Measurements from ENCODE around the gene FNIP2.

Gene FNIP2

DNA sequence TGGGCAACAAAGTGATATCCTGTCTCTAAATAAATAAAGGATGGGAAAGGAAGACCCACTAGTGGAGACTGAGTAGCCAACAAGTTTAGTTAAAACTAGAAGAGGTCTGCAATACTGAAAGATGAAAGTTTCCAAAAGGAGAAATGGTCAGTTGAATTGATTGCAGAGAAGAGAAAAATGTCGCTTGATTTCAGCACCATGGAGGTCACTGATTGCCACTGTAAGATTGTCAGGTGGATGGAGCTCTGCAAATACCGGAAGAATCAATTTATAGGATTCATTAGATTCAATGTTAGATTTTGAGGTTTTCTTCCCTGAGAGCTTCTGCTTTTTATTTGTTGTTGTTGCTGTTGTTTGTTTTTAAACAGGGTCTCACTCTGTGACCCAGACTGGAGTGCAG lies 5.4 kb upstream of the FNIP2 start:
- H3K4me3 ChIP-seq (replicated peaks; ENCODE audit: low read depth, low read length), result no peak overlapping the region
- DNase-seq (ENCODE audit: extremely low read depth, low read depth), result no peak
- TF ChIP-seq, protein P1, sequence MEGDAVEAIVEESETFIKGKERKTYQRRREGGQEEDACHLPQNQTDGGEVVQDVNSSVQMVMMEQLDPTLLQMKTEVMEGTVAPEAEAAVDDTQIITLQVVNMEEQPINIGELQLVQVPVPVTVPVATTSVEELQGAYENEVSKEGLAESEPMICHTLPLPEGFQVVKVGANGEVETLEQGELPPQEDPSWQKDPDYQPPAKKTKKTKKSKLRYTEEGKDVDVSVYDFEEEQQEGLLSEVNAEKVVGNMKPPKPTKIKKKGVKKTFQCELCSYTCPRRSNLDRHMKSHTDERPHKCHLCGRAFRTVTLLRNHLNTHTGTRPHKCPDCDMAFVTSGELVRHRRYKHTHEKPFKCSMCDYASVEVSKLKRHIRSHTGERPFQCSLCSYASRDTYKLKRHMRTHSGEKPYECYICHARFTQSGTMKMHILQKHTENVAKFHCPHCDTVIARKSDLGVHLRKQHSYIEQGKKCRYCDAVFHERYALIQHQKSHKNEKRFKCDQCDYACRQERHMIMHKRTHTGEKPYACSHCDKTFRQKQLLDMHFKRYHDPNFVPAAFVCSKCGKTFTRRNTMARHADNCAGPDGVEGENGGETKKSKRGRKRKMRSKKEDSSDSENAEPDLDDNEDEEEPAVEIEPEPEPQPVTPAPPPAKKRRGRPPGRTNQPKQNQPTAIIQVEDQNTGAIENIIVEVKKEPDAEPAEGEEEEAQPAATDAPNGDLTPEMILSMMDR (IDR thresholded peaks at IDR 0.05; ENCODE audit: low read depth, low read length, missing control alignments), result no peak

DNA sequence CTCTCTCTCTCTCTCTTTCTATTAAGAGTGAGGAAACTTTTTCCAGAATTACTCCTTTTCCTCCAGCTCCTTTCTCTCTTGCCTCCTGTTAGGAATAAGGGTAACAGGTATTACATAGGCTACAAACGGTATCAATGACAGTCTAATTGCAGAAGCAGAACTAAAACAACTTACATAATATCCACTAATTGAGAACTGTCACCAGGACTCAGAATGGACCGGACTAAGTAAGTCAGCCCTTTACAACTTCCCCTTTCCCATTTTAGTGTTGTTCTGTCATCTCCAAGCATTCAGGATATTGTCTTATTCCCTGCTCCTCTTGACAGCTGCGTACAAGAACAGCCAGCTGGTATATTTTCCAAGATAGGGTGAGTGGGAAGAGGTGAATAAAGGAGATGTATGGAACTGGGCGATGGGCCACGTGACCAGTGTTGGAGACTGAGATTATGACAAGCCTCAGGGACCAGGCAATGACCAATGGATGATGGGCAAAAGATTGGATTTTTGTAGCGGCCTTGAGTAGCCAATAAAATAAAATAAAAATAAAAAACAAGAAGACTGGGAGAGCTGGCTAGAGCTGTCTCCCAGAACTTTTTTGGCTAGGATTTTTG lies 2.3 kb upstream of the FNIP2 start:
- no peak for DNase-seq (ENCODE audit: extremely low read depth, low read depth)
- no peak overlapping the region for H3K4me3 ChIP-seq (replicated peaks; ENCODE audit: low read depth, low read length)
- TF ChIP-seq, protein P1 (IDR thresholded peaks at IDR 0.05; ENCODE audit: low read depth, low read length, missing control alignments), result no peak

DNA sequence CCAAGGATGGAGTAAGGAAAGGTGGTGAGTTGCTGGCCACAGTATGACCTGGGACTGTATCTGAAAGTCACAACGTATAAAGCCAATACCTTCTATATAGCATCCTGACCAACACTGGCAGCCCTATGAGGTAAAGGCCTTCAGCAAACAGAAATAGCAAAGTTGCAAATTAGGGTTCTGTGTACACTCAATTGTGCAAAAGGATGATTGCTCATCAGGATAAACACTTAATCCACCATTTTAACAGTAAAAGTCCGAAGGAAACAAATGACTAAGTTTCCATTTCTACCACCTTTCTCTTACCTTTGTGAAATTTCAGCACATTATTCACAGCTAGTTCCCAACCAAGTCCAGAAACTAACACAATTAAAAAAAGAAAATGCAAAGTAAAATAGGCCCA lies 1.4 kb upstream of the FNIP2 start:
- H3K4me3 ChIP-seq (replicated peaks; ENCODE audit: low read depth, low read length), result no peak overlapping the region
- TF ChIP-seq, protein P1 (IDR thresholded peaks at IDR 0.05; ENCODE audit: low read depth, low read length, missing control alignments), result no peak
- DNase-seq (ENCODE audit: extremely low read depth, low read depth), result no peak

DNA sequence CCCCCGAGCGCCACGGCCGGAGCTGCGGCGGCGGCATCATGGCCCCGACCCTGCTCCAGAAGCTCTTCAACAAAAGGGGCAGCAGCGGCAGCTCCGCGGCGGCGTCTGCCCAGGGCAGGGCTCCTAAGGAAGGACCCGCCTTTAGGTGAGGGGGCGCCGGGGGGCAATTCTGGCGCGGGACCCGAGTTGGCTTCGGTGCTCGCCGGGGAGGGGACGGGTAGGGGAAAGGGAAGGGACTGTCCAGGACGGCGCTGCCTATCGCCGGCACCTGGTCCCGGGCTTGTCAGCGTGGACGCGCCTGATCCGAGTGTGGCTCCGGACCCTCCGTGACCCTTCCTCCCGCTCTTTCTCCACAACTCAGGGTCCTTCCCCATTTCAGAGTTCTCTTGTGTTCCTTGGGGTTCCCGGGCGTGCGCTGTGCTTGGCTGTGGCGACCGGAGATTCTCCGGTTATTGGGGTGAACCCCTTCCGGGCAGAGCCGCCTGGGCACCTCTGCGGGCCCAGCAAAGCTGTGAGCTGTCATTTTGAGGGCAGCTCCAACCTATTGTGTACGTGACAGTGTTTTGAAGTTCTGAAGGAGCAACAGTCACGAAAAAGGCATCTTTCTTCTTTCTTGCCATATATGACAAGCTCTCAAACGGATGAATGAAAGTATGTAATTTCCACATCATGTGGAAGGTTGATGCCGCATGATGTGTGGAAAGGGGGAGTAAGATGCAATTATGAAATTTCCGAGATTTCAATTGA lies 522 bp downstream of the FNIP2 start:
- no peak for DNase-seq (ENCODE audit: extremely low read depth, low read depth)
- TF ChIP-seq, protein P1 (IDR thresholded peaks at IDR 0.05; ENCODE audit: low read depth, low read length, missing control alignments), result no peak
- H3K4me3 ChIP-seq (replicated peaks; ENCODE audit: low read depth, low read length), result peak overlapping the region; percentile 74

DNA sequence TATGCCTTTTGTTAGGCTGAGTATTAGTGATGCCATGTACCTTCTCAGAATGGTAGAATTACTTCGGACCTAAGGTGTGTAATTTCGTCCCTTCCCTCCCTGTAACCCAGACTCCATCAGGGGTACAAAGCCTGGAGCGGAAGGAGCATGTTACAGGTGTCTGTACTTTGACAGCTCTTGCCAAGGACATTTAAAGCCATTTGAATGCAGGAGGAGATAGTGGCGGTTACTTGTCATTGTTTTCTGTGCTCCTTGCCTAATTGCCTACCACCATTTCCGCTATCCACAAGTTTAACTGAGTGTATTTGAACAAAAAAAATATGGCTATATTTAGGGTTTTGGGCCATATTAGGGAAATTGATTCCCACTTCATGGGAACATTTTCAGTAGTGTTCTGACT lies 1.8 kb downstream of the FNIP2 start:
- TF ChIP-seq, protein P1 (IDR thresholded peaks at IDR 0.05; ENCODE audit: low read depth, low read length, missing control alignments), result no peak
- no peak overlapping the region for H3K4me3 ChIP-seq (replicated peaks; ENCODE audit: low read depth, low read length)
- no peak for DNase-seq (ENCODE audit: extremely low read depth, low read depth)

DNA sequence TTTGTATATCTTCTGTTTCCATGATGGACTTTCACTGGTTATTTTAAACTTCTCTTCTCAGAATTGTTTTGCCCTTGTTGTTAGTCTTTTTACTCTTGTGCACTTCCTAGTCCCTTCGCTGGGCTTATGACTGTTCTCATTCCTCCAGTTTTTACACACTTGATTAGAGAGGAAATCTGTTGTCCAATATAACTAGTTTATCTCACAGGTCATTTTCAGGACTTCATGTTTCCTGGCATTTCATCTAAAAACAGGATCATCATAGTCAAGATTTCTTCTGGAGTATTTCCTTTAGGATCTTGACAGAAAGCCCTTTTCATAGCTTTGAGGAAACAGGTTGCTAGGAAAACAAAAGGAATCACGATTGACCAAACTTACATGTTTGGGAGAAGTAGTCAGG lies 3.0 kb downstream of the FNIP2 start:
- TF ChIP-seq, protein P1 (IDR thresholded peaks at IDR 0.05; ENCODE audit: low read depth, low read length, missing control alignments), result no peak
- no peak for DNase-seq (ENCODE audit: extremely low read depth, low read depth)
- H3K4me3 ChIP-seq (replicated peaks; ENCODE audit: low read depth, low read length), result no peak overlapping the region

All from HFF-Myc (cell line).